Calu3 (cell line): Measurements from ENCODE around the gene FEV. TPM values are rescaled to one million over a fixed set of nuclear protein-coding genes. Genes with fewer than 3 reads are reported as not detected.

Experiments
- BruUV-seq: library from RNA; stranded (reverse); fragments of 400-500 nt; replicated peaks from 2 replicates; lab custom pipeline; 2021; lab: Mats Ljungman, UMichigan
- CTCF ChIA-PET: fragments of 300-600 bp; sonication (Branson Sonifier 250); formaldehyde crosslinking; loops from one replicate; lab custom pipeline; 2022; ENCODE audit warnings: antibody characterized with exemption; lab: Charles Lee
- DNase-seq: peaks from one replicate; pipeline ENCODE4 v3.0.0; 2022
- H3K27ac Mint-ChIP-seq: one replicate; pipeline ENCODE4 v1.8.0; 2022; ENCODE audit warnings: mixed read lengths; ENCODE audit not compliant: unreplicated experiment
- H3K27me3 Mint-ChIP-seq: one replicate; pipeline ENCODE4 v1.8.0; 2022; ENCODE audit warnings: mixed read lengths; ENCODE audit not compliant: unreplicated experiment
- H3K36me3 Mint-ChIP-seq: one replicate; pipeline ENCODE4 v1.8.0; 2022; ENCODE audit warnings: mild to moderate bottlenecking, moderate library complexity, mixed read lengths; ENCODE audit not compliant: insufficient read depth, unreplicated experiment
- H3K4me1 Mint-ChIP-seq: one replicate; pipeline ENCODE4 v1.8.0; 2022; ENCODE audit warnings: mild to moderate bottlenecking, low read depth, mixed read lengths; ENCODE audit not compliant: unreplicated experiment
- H3K4me3 Mint-ChIP-seq: one replicate; pipeline ENCODE4 v1.8.0; 2022; ENCODE audit warnings: mild to moderate bottlenecking, low read depth, moderate library complexity, mixed read lengths; ENCODE audit not compliant: unreplicated experiment
- H3K9me3 Mint-ChIP-seq: one replicate; pipeline ENCODE4 v1.8.0; 2022; ENCODE audit warnings: low read depth, mixed read lengths; ENCODE audit not compliant: unreplicated experiment
- CTCF ChIP-seq: fragments of 200-600 bp; IDR thresholded peaks from one replicate; pipeline ENCODE4 v1.8.0; 2022; ENCODE audit warnings: antibody characterized with exemption; ENCODE audit not compliant: unreplicated experiment
- intact Hi-C: fragments of 100-400 bp; cut with micrococcal nuclease; formaldehyde crosslinking; loops from one replicate; pipeline ENCODE4 v1.10.0; 2022; ENCODE audit not compliant: unreplicated experiment
- total RNA-seq: library from RNA; stranded (reverse); gene quantifications from 2 replicates; pipeline ENCODE4 v1.2.3, GENCODE V29; 2022

Gene FEV
- total RNA-seq, 1 experiment from 2014 or later: not detected

- Mint-ChIP-seq H3K4me3 (peak overlapping the region; percentile 10), H3K27me3 (peaks cover 54% of the 10 kb centered on the region), H3K4me1 (peaks cover 17% of the 10 kb centered on the region), H3K9me3 (no peaks in the 10 kb centered on the region), H3K27ac (peak overlapping the region; percentile 52), H3K36me3 (peaks cover 24% of the 10 kb centered on the region)
- CTCF ChIA-PET: interaction anchor here (1.0 to 1.6 kb wide), 2 partner anchors 17 to 64 kb away, joined by 3 to 6 read pairs; no protein-coding TSS in a partner anchor
- DNase-seq: peak; percentile 80
- TF ChIP-seq CTCF: no peak
- intact Hi-C loops: no loop called here
- BruUV-seq: no TSS peak
Observed at GRCh38 chr2:218962859-218963492, 22.0 kb downstream of the FEV start.

GRCh38 chr2:218961651-218962570, 23.1 kb downstream of the FEV start:
- DNase-seq: no peak
- peaks cover 29% of the 10 kb centered on the region for H3K36me3 Mint-ChIP-seq
- no peak for TF ChIP-seq CTCF
- peaks cover 57% of the 10 kb centered on the region for H3K27me3 Mint-ChIP-seq
- no peak overlapping the region for H3K27ac Mint-ChIP-seq
- intact Hi-C loops: no loop called here
- BruUV-seq: no TSS peak
- peak overlapping the region; percentile 42 for H3K4me3 Mint-ChIP-seq
- H3K9me3 Mint-ChIP-seq: no peaks in the 10 kb centered on the region
- CTCF ChIA-PET: no interaction called here
- peaks cover 28% of the 10 kb centered on the region for H3K4me1 Mint-ChIP-seq

- no peak overlapping the region for H3K27ac Mint-ChIP-seq
- peaks cover 29% of the 10 kb centered on the region for H3K36me3 Mint-ChIP-seq
- H3K9me3 Mint-ChIP-seq: no peaks in the 10 kb centered on the region
- CTCF ChIA-PET: no interaction called here
- TF ChIP-seq CTCF: no peak
- intact Hi-C loops: no loop called here
- H3K27me3 Mint-ChIP-seq: peaks cover 64% of the 10 kb centered on the region
- no peak for DNase-seq
- peak overlapping the region; percentile 42 for H3K4me3 Mint-ChIP-seq
- BruUV-seq: no TSS peak
- H3K4me1 Mint-ChIP-seq: peaks cover 28% of the 10 kb centered on the region
Observed at GRCh38 chr2:218961229-218961628, 23.8 kb downstream of the FEV start.

GRCh38 chr2:218960309-218961165, 24.4 kb downstream of the FEV start:
- no peak for DNase-seq
- Mint-ChIP-seq H3K4me3 (peak overlapping the region; percentile 42), H3K27me3 (peaks cover 71% of the 10 kb centered on the region), H3K9me3 (no peaks in the 10 kb centered on the region), H3K27ac (no peak overlapping the region), H3K36me3 (peaks cover 29% of the 10 kb centered on the region), H3K4me1 (peaks cover 28% of the 10 kb centered on the region)
- no TSS peak for BruUV-seq
- no peak for TF ChIP-seq CTCF
- CTCF ChIA-PET: no interaction called here
- intact Hi-C loops: no loop called here
